Peyer's patch (tissue), 4 donors: ENCODE data around the gene COX14.

Source experiments
- POLR2A ChIP-seq, 2 donors: fragments of 450-650 bp; IDR thresholded peaks; one replicate each; pipeline ENCODE4 v1.5.1; 2017; ENCODE audit warnings: antibody characterized with exemption in 2 of 2, mild to moderate bottlenecking in 2 of 2, moderate library complexity in 2 of 2
- TF ChIP-seq, protein P1 (sequence below), 6 experiments: fragments of 450-650 bp in 4 of 6; fragments of 200-600 bp in 2 of 6; sonication (generic) in 1 of 6; IDR thresholded peaks; one replicate each; pipeline ENCODE4 v1.5.1; 2017 to 2019; ENCODE audit warnings: antibody characterized with exemption in 6 of 6, mild to moderate bottlenecking in 3 of 6, moderate library complexity in 1 of 6

- TF ChIP-seq POLR2A (IDR thresholded peaks at IDR 0.05): no peak
- TF ChIP-seq, protein P1, sequence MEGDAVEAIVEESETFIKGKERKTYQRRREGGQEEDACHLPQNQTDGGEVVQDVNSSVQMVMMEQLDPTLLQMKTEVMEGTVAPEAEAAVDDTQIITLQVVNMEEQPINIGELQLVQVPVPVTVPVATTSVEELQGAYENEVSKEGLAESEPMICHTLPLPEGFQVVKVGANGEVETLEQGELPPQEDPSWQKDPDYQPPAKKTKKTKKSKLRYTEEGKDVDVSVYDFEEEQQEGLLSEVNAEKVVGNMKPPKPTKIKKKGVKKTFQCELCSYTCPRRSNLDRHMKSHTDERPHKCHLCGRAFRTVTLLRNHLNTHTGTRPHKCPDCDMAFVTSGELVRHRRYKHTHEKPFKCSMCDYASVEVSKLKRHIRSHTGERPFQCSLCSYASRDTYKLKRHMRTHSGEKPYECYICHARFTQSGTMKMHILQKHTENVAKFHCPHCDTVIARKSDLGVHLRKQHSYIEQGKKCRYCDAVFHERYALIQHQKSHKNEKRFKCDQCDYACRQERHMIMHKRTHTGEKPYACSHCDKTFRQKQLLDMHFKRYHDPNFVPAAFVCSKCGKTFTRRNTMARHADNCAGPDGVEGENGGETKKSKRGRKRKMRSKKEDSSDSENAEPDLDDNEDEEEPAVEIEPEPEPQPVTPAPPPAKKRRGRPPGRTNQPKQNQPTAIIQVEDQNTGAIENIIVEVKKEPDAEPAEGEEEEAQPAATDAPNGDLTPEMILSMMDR (IDR thresholded peaks at IDR 0.05): no peak
These were observed 54.7 kb downstream of the COX14 start for GRCh38 chr12:50166799-50167048.
